GM19455 (cell line): ENCODE results near the gene VPS33B.
"Not testable (repeated sequence)": the region's sequence is repeated elsewhere in the genome, so short reads cannot be mapped to it uniquely, and the experiment has no call there.

Experiments used
- ATAC-seq: cut with Tn5 transposase; IDR thresholded peaks from one replicate; pipeline ENCODE4 v1.9.1; 2021; ENCODE audit not compliant: unreplicated experiment

VPS33B gene

DNA sequence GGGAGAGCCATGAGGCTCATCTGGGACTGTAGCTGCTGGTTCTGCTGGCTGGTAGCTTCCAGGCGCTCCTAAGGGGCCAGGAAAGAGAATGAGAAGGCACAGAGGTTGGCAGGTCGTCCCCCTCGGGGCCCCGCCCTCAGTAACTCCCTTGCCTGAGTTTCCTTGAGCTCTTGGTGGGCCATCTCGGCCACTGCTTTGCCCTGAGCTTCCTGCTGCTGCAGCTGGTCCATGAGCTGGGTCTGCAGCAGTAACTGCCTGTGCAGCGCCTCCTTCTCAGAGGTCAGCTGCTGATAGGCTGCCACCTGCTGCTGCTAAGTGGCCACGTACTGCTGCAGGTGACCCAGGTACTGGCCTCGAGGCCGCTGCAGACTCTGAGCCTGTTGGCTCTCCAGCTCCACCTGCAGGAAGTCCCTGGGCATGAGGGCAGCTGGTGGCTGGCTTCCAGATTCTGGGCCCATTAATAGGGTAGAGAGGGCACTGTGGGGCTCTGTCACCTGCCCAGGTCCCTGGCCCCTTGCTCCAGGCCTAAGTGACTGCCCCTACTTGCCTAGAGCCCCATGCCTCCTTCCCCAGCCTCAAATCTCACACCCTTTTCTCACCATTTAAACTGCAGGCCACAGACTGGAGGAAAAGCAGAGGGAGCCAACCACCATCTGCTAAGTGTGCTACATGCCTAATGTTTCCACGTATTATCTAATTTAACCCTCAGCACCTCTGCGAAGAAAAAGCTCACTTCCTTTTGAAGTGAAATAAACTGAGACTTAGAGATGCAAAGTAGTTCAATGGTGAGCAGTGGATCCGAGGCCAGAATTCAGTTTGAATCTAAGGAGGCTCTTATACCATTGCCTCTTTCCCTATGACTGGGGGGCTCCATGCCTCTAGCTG is 10.8 kb upstream of the VPS33B start:
- ATAC-seq, result peak; percentile 64

DNA sequence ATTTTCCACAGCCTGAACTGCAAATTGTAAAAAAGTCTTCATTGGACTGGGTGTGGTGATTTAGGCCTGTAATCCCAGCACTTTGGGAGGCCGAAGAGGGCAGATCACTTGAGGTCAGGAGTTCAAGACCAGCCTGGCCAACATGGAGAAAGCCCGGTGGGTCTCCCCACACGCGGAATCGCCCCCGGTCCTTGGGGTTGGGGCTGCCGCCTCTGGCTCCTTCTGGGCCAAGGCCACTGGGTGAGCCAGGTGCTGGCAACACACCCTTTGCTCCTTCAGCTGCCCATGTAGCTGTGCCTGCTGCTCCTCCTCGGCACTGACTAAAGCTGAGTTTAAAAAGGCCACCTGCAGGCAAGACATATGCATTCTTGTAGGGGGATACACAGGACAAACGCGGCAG is 9.4 kb upstream of the VPS33B start:
- ATAC-seq, result no peak

DNA sequence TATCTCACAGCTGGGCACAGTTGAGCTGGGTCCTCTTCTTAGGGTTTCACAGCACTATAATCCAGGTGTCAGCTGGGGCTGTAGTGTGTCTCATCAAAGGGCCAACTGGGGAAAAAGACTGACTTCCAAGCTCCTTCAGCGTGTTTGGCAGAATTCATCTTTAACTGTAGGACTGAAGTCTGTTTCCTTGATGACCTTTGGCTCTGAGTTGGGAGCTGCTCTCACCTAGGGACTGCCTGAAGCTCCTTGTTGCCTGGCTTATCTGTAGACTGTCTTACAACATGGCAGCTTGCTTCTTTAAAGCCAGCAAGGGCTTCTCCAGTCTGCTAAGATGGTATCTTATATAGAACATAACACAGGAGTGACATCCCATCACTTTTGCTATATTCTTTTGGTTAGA is 5.3 kb upstream of the VPS33B start:
- ATAC-seq, result no peak

DNA sequence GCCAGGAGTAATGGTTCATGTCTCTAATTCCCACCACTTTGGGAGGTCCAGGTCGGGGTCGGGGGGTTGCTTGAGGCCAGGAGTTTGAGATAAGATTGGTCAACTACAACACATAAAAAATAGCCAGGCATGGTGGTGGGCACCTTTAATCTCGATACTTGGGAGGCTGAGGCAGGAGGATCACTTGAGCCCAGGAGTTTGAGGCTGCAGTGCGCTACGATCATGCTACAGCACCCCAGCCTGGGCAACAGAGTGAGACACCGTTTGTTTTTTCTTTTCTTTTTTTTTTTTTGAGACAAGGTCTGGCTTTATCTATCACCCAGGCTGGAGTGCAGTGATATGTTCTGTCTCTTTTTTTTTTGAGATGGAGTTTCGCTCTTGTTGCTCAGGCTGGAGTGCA is 1.3 kb upstream of the VPS33B start:
- no peak for ATAC-seq

DNA sequence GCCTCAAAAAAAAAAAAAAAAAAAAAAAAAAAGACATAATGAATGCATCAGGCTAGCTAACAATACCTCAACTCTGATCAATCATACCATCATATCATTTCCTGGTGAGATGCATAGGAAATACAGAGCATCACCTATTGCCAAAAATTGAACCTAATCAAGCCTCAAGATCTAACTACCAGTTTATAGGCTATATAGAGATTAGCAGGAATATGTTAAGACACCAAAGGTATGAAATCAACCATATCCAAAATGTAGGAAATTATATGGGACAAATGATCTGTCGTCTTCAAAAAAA is 387 bp upstream of the VPS33B start:
- ATAC-seq, result peak; percentile 30

DNA sequence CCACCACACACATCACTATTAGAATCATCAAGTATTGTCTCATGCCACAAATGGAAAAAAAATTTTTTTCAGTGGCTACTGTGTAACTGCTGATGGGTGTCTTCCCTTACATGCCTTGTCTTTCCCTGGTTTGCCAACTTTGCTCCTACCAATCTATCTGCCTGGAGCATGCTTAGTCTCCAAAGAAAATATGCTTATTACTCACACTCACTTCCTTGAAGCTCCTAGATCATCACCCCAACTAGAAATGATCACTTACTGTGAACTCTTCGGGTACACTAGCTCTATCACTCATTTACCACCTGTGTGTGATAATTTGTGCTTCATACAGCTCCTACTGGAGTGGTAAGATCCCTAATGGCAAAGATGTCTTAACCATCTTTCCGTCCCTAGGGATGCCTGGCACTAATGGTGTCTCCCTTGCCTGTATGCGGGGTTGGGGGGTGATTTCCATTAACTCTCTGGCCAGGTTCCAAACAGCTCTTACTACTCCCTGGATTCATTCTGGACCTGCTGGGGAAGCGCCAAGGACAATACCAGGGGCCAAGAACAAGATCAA is 799 bp downstream of the VPS33B start:
- ATAC-seq, result peak; percentile 4

DNA sequence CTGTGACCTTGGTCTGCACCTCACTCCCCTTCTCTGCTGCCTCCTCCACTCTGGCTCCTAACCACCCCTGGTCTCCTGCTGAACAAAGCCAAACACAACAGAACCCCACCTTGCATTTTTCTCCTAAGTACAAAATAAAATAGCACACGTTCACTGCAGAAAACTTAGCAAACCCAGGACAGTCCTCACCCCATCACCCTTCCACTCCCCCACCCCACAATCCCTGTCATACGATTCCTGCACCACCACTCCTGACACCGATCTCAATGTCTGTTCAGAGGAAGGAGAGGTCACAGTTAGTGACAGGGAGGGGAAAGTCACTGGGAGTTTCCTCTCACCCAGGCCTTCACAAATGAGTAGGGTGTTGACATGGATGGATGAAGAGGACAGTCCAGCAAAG is 4.2 kb downstream of the VPS33B start:
- no peak for ATAC-seq

DNA sequence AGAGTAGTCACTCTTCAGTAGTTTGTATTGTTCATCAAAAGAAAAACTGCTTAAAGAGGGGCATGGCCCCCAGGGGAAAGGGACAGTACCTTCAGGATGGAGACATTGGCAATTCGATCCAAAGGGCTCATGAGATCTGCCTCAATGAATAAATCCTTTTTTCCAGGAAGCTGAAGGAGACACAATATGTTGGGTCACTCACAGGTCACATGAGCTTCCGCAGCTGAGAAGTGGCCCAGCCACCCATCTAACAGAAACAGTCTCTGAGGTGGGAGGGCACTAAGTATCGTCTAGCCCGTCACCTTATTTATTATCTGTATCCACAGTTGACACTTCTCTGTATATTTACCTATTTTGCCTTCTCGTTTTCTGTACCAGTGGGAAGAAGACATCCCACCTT is 4.7 kb downstream of the VPS33B start:
- ATAC-seq, result no peak

DNA sequence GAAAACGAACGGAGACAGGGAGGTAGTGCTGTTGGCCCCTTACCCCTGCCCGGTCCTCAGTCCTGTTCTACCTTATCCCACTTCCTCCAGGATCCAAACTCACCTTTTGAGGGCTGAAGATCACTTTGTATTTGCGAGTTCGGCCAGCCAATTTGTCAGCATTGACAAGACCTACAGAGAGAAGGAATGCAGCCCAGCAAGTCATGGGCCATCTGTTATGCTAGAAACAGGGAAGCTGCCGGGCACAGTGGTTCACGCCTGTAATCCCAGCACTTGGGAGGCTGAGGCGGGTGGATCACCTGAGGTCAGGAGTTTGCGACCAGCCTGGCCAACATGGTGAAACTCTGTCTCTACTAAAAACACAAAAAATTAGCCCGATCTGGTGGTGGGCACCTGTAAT is 8.7 kb downstream of the VPS33B start:
- not testable (repeated sequence) for ATAC-seq

DNA sequence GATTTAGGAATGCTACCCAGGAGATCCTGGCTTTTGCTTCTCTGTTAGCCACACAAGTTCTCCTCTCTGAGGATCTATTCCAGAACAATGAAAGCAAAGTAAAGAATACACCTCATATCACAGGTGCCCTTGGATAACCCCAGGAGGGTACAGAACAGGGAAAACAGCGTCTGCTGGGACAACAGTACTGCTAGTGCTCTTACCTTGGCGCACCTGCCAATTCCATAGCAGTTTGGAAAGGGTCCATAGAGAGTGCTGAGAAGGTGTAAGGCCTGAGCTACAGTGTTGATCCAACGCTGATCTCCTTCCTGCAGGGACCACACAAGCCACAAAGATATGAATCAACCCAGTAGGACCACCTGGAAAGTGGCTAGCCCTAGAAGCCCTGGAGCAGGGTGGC is 15.1 kb downstream of the VPS33B start:
- ATAC-seq, result no peak

DNA sequence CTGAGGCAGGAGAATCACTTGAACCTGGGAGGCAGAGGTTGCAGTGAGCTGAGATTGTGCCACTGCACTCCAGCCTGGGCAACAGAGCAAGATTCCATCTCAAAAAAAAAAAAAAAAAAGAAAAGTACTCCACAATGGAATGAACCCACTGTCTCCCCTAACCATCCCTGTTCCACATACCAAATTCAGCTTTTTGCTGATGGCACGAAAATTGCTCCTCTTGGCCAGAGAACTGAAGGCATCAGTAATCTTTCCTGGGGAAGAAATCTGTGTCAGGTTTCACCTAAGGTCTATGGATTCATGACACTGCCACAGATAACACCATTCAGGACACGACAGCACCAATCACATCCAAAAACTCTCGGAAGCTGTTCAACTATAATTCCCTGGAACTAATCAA is 21.2 kb downstream of the VPS33B start:
- no peak for ATAC-seq

DNA sequence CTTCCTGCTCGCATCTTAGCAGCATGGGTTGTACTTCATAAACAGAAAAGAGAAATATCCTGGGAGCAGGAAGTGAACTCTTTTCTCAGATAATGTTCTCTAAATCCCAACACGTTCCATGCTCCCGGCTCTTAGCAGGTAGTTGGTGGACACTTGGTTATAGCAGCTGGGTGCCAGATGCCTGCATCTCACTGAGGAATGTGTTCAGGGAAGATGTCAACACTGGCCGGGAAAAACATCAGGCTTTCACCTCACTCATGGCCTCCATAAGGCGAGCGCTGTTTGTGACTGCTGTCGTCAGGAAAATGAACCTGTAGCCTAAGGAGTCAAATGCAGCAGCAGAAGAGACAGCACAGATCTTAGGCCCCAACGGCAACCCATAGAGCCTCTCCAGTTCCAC is 23.7 kb downstream of the VPS33B start:
- ATAC-seq, result no peak

DNA sequence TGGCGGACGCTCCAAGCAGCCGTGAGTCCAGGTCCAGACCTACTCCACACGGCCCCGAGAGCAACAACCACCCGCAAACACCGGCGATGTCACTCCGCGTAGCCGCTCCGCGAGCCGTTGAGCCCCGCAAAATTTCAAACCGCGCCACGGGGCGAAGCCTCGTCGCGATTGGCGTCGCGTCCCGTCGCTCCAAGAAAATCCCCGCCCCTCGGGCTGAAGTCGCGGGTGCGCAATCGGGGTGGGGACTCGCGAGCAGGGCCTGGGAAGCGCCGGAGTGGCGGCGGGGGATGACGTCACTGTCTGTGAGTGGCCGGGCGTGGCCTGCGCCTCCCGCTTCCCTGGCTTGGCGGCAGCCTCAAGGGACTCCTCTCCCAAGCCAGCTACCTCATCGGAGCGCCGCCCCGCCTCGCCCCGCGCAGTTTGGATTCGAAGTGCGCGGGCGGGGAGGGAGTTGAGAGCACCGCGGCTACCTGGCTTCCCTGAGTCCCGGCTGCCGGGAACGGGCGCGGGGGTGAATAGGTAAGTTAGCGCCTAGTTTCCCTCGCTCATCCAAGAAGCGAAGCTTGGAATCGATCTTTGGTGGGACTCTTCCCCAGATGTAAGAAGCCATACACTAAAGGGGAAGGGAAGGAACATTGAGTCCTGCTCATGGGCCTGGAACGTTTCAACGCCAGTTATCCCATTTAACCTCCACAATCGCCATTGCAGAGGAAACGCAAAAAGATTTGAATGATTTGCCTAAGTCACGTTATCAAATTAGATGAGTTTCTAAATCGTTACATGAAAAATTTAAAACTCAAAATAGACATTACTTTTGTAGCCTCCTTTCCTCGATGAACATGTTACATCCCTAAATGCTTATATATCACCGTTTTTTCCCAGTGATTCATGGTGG is 27.7 kb downstream of the VPS33B start, which contains the start of gene PRC1:
Gene PRC1, minus strand, starts transcription at position 119 of the 895 bp plus-strand sequence. Its CDS starts 118 bp downstream, at position 1.
- peak; percentile 89 for ATAC-seq

DNA sequence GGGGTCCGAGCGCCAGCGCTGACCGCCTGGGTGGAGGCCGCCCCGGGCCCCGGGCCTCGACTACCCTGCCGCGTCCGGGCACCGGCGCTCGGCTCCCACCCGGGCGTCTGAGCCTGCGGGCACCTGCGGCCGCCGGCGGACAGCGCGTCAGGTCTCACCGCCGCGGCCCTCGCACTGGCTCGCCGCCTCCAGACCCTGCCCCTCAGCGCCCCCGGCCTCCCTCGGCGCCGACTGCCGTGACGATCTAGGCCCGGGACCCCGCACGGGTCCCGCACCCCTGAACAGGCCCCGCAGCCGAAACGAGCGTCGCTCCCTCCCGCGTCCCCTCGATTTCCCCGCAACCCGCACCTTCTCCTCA is 28.4 kb downstream of the VPS33B start:
- ATAC-seq, result peak; percentile 28

DNA sequence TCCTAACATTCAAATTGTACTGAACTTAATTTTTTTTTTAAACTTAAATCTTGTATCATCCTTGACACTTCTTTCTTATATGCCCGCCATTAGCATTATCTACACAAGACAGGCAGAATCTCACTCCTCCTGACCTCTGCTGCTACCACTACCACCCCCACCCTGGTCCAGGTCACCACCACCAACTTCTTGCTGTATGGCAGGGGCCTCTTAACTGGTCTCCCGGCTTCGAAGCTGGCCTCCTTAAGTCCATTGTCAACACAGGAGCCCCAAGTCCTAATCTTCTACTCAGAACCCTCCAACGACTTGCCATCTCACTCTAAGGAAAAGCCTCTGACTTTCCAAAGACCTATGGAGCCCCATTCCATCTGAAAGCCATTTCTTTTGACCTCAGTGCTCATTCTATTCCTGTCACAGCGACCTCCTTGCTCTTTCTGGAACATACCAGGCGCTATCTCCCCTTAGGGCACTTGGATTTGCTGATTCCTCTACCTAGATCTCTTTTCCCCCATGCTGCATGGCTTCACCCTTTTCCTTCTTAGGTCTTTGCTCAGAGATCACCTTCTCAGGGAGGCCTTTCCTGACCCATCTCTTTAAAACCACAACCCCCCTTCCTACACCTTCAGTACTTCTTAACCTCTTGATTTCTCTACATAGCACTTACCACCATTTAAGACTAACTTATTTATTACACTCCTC is 30.7 kb downstream of the VPS33B start:
- no peak for ATAC-seq

DNA sequence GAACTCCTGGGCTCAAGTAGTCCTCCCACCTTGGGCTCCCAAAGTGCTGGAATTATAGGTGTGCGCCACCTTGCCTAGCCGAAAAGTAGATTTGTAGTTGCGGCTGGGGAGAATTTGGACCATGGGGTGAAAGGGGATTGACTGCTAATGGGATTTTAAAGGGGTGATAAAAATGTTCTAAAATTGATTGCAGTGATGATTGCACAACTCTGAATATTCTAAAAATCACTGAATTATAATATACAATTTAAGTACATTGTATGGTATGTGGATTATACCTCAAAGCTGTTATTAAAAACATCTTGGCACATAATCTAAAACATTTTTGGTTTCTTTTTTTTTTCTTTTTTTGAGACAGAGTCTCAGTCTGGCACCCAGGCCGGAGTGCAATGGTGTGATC is 31.9 kb downstream of the VPS33B start:
- no peak for ATAC-seq

DNA sequence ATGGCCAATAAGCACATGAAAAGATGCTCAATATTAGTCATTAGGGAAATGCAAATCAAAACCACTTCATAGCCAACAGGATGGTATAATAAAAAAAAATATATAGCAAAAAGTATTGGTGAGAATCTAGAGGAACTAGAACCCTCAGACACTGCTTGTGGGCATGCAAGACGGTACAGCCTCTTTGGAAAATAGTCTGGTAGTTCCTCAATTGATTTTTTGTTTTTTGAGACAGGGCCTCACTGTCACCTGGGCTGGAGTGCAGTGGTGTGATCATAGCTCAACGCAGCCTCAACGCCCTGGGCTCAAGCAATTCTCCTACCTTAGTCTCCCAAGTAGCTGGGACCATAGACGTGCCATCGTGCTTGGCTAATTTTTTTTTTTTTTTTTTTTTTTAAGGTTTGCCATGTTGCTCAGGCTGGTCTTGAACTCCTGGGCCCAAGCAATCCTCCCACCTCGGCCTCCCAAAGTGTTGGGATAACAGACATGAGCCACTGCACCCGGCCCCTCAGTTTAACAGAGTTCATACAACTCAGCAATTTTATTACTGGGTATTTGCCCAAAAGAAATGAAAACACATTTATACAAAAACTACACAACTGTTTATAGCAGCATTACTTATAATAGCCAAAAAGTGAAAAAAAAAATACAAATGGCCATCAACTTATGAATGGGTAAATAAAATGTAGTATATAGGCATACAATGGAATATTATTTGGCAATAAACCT is 33.2 kb downstream of the VPS33B start:
- ATAC-seq, result no peak

DNA sequence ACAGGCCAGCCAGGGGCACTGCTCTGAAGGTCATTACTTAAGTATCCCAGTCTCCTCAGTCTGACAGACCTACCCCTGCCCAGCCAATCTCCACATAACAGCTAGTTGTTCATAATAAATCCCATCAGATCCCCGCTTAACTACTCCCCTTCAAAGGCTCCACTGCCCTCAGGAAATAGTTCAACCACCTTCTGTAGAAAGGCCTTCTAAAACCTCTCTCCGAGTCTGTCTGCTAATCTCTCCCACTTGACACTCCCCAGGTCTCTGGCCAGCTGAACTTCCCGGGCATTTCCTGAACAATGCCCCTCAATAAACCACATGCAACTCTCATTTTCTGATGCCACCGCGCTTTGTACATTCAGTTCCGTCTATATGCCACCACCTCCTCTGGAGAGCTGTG is 34.1 kb downstream of the VPS33B start:
- no peak for ATAC-seq

DNA sequence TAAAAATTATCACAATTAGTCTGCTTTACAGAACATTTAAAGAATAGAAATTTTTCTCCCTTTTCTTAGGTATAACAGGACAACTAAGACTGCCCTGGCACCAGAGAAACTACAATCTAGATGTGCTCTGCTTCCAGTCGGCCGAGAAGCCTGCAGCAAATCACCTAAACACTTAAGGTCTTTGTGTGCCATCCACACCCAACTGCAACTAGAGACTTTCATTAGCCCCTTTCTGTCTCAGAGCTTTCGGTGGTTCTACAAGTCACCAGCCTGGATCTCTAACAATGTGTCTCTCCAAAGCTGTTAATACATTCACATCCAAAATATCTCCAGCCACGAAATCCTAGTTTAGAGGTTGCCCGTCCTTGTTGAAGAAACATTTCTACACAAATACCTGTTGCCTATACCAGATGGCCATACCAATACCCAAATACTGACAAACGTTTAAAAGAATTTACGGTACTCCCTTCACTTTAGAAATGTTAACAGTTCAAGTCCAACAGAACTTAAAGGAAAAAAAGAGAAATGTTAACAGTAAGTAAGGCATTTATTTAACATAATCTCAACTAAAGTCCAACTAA is 34.7 kb downstream of the VPS33B start:
- ATAC-seq, result no peak

DNA sequence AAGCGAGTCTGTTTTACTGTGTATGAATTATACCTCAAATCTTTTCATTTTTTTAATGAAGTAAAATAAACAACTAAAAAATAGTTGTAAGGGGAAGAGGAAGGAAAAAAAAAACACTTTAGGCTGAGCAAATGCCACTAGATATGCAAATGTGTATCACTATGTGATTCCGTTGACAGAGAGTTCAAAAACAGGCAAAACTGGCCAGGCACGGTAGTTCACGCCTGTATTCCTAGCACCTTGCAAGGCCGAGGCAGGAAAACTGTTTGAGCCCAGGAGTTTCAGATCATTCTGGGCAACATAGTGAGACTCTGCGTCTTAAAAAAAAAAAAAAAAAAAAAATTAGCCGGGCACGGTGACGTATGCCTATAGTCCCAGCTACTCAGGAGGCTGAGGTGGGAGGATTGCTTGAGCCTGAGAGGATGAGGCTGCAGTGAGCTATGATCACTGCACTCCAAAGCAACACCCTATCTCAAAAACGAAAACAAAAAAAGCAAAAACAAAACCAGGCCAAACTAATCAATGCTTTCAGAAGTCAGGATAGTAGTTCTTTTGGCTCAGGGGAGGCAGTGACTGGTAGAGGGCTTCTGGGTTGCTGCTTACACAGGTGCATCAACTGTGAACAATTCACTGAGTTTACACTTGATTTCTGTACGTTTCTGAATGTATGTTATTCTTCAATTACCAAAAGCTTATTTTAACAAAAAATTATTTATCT is 35.4 kb downstream of the VPS33B start:
- peak; percentile 71 for ATAC-seq
